Measurements from ENCODE around the gene SLC12A5.

- TF ChIP-seq POLR2A (IDR thresholded peaks at IDR 0.05; ENCODE audit: low read depth) (no peak), POLR2AphosphoS5 (IDR thresholded peaks at IDR 0.05) (no peak)
Observed at GRCh38 chr20:46070215-46070900, 41.3 kb downstream of the SLC12A5 start.

All from esophagus muscularis mucosa (tissue), 2 donors.